ENCODE data around the gene SLC6A7. TPM values are rescaled to one million over a fixed set of nuclear protein-coding genes. Genes with fewer than 3 reads are reported as not detected.

Gene SLC6A7
- total RNA-seq, 1 experiment from 2014 or later: not detected

- Histone ChIP-seq H3K9me3 (ENCODE audit: low read depth, low read length, poor library complexity, severe bottlenecking) (no peaks in the 10 kb centered on the region), H3K27me3 (replicated peaks; ENCODE audit: insufficient read depth, low read depth, low read length, poor library complexity) (no peaks in the 10 kb centered on the region), H3K27ac (ENCODE audit: low read depth, low read length, poor library complexity, severe bottlenecking) (no peak overlapping the region), H3K4me3 (ENCODE audit: low read depth, low read length, poor library complexity, severe bottlenecking) (no peak overlapping the region), H3K4me1 (ENCODE audit: insufficient read depth, low read length, poor library complexity, severe bottlenecking) (no peaks in the 10 kb centered on the region), H3K36me3 (ENCODE audit: insufficient read depth, low read length, poor library complexity, severe bottlenecking) (no peaks in the 10 kb centered on the region)
- no peak for DNase-seq (ENCODE audit: low spot score)
- TF ChIP-seq CTCF (conservative IDR thresholded peaks at IDR 0.05; ENCODE audit: low read depth, low read length) (no peak), EZH2 (IDR thresholded peaks at IDR 0.05; ENCODE audit: borderline replicate concordance, low read depth, low read length, poor library complexity, severe bottlenecking) (no peak)
- BruUV-seq (replicated peaks): no TSS peak
- POLR2A ChIA-PET (ENCODE audit: low non-redundant PET): no interaction called here
- intact Hi-C loops (cut with micrococcal nuclease; ENCODE audit: unreplicated experiment): no loop called here
- CTCF ChIA-PET: no interaction called here
Observed at GRCh38 chr5:150254363-150254762, 64.5 kb downstream of the SLC6A7 start.

- intact Hi-C loops (cut with micrococcal nuclease; ENCODE audit: unreplicated experiment): no loop called here
- no peaks in the 10 kb centered on the region for H3K27me3 ChIP-seq (replicated peaks; ENCODE audit: insufficient read depth, low read depth, low read length, poor library complexity)
- H3K9me3 ChIP-seq (ENCODE audit: low read depth, low read length, poor library complexity, severe bottlenecking): no peaks in the 10 kb centered on the region
- ChIA-PET POLR2A (ENCODE audit: low non-redundant PET) (no interaction called here), CTCF (no interaction called here)
- no peak overlapping the region for H3K27ac ChIP-seq (ENCODE audit: low read depth, low read length, poor library complexity, severe bottlenecking)
- no peaks in the 10 kb centered on the region for H3K36me3 ChIP-seq (ENCODE audit: insufficient read depth, low read length, poor library complexity, severe bottlenecking)
- no peak overlapping the region for H3K4me3 ChIP-seq (ENCODE audit: low read depth, low read length, poor library complexity, severe bottlenecking)
- no peaks in the 10 kb centered on the region for H3K4me1 ChIP-seq (ENCODE audit: insufficient read depth, low read length, poor library complexity, severe bottlenecking)
- TF ChIP-seq EZH2 (IDR thresholded peaks at IDR 0.05; ENCODE audit: borderline replicate concordance, low read depth, low read length, poor library complexity, severe bottlenecking): no peak
- no peak for TF ChIP-seq CTCF (conservative IDR thresholded peaks at IDR 0.05; ENCODE audit: low read depth, low read length)
- BruUV-seq (replicated peaks): no TSS peak
- no peak for DNase-seq (ENCODE audit: low spot score)
Observed at GRCh38 chr5:150254774-150255173, 64.9 kb downstream of the SLC6A7 start.

- BruUV-seq (replicated peaks): no TSS peak
- no peak overlapping the region for H3K4me3 ChIP-seq (ENCODE audit: low read depth, low read length, poor library complexity, severe bottlenecking)
- CTCF ChIA-PET: no interaction called here
- no peak for DNase-seq (ENCODE audit: low spot score)
- H3K4me1 ChIP-seq (ENCODE audit: insufficient read depth, low read length, poor library complexity, severe bottlenecking): no peaks in the 10 kb centered on the region
- no peak overlapping the region for H3K27ac ChIP-seq (ENCODE audit: low read depth, low read length, poor library complexity, severe bottlenecking)
- intact Hi-C loops (cut with micrococcal nuclease; ENCODE audit: unreplicated experiment): no loop called here
- no peaks in the 10 kb centered on the region for H3K36me3 ChIP-seq (ENCODE audit: insufficient read depth, low read length, poor library complexity, severe bottlenecking)
- TF ChIP-seq CTCF (conservative IDR thresholded peaks at IDR 0.05; ENCODE audit: low read depth, low read length): no peak
- no peak for TF ChIP-seq EZH2 (IDR thresholded peaks at IDR 0.05; ENCODE audit: borderline replicate concordance, low read depth, low read length, poor library complexity, severe bottlenecking)
- POLR2A ChIA-PET (ENCODE audit: low non-redundant PET): no interaction called here
- no peaks in the 10 kb centered on the region for H3K9me3 ChIP-seq (ENCODE audit: low read depth, low read length, poor library complexity, severe bottlenecking)
- no peaks in the 10 kb centered on the region for H3K27me3 ChIP-seq (replicated peaks; ENCODE audit: insufficient read depth, low read depth, low read length, poor library complexity)
Observed at GRCh38 chr5:150255659-150256409, 66.0 kb downstream of the SLC6A7 start.
